Stimulated activated CD8-positive, alpha-beta memory T cell treated with anti-CD3 and anti-CD28 coated beads, Interleukin-12 subunit alpha, Interleukin-12 subunit beta, amount 100 ng/mL, for 1 hour (primary cell): ENCODE results near the gene CHN1.

Experiments used
- DNase-seq: peaks from one replicate; pipeline ENCODE4 v3.0.0-alpha.2; 2020; ENCODE audit warnings: low read depth

CHN1 gene

DNA sequence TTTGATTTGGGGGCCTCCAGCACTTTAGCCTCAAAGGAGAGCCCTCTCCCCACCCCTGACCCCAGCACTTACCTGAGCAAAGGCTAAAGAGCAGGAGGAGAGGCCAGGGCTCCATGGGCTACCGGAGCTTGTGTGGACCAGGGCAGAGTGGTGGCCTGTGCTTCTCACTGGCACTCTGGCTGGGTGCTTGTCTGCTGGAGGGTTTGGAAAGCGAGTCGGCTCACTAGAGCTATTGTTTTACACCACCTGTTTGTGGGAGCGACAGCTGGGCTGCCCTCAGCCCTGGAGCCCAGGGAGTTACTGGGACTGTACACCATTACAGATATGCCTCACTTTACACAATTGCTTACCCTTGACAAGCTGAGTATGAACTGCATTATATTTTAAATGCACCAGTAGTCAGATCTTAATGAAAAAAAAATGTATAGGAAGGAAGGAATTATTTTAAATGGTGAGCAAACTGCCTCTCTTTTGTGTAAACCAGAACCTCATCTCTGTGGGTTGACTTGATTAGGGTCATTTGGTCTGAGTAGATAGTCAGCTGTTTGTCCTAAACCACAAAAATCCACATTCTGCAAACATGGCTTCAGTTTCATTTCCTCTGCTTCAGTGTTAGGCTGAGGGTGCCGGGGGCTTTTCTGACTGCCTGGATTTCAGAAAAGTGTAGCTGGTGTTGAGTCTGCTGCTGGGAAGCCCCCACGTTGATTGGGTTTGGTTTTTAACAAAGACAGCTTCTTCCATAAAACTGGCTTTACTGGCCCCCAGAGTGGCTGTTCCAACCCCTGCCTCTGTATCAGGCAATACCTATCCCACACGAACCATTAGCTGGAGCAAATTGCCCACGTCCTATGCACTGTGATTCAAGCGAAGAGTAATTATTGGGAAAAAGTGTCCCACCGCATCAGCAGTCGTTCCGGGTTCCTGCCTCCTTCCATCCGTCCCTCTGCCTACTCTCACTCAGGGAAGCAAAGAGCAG, 240.6 kb downstream of the CHN1 start, which contains the start of gene CHRNA1:
Gene CHRNA1, minus strand, starts transcription at position 193 of the 976 bp plus-strand sequence. Its CDS starts 78 bp downstream, at position 115.
- no peak for DNase-seq

DNA sequence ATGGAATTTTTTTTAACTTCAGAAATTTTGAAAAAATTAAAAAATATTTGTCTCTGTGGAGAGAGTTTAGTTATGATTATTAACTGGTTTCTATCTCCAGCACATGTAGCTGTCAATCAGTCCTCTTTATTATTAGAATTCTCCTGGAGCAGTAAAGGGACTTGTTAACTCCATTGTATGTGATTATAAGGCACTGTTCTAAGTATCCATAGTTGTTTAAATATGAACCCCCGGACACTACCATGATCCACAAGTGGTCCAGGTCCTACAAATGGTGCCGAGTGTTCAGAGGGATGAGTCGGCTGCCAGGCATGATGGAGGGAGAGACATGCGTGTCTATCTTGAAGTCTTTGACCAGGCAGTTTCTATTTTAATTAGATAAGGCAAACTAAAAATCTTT, 241.4 kb downstream of the CHN1 start:
- DNase-seq: no peak

DNA sequence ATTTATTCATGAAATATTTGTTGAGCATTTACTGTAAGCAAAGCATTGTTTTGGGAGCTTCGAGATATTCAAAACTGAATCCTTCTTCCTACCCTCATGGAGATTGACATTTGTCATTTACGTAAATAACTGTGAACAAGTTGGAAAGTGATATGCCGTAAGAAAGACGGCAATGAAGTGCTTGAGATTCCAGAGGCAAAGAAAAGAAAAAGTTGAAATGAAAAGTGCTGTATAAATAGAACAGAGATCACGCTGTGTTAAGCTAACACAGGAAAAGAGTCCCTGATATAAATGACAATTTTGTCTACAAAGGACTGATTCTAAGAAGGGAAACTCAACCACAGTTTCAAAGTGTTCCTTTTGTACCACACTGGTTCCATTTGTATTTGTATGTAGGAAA, 242.7 kb downstream of the CHN1 start:
- no peak for DNase-seq

DNA sequence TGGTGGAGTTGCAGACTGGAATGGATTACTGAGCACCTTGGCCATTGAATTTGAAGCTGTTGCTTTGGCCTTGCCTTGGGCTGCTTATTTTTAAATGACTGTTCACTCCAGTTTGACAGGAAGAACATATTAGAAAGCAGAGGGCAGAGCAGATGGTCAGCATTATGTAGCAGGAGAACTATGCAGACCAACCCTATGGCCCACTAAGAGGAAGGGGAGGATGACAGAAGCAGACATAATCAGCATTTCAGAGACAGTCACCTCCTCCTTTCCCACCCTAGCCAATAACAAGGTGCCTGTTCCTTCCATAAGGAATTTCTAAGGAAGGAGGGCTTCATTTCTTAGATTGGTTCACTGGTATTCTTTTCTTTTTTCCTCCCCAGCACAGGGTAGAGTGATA, 243.3 kb downstream of the CHN1 start:
- DNase-seq: no peak

DNA sequence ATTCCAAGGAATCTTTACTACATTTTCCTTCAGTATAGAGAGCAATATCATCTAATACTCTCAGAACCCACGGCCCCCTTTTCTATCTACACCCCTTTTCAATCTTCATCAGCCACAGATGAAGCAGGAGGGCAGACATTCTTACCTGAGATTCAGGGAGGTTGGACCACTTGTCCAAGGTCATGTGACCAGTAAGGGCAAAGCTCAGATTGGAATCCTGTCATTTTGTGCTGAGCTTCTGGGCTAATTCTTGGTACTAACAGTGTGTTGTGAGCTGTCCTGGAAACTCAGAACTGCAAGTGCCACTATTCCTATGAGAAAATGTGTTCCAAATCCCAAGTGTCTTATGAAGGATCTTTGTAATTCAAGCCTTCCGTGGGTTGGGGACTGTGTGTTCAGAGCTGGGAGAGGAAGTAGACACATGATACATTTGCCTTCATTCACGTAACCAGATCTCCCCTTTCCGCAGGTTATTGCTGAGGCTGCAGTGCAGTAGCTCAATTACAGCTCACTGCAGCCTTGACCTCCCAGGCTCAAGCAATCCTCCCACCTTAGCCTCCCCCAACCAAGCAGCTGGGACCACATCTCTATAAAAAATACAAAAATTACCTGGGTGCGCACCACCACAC, 244.2 kb downstream of the CHN1 start:
- DNase-seq: no peak

DNA sequence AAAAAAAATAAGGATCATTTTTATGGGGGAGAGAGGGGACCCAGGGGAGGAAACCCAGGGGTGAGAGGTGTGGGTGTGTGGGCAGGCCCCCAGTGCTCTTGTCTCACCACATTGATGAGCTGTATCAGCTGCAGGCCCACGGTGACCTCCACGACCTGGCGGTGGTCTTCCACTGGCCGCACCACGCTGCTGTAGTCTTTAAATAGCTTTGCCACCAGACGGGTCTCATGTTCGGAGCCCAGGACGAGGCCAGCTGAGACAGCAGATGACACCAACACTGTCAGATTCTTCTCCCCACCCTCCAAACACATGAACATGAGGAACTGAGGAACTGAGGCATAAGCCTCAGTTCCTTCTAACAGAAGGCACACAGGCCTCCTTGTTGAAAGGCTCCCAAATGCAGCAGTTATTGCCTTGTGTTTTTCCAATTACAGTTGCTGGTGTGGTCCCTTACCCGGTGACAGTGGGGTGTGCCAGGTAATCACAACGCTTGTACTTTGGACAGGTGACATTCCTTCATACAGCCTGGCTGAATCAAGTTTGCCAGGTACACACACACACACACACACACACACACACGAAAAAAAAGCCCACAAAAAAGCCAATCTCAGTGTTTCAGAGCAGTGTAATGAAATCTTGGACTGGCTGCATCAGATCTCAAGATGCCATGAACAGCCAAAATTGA, 245.7 kb downstream of the CHN1 start:
- DNase-seq: no peak

DNA sequence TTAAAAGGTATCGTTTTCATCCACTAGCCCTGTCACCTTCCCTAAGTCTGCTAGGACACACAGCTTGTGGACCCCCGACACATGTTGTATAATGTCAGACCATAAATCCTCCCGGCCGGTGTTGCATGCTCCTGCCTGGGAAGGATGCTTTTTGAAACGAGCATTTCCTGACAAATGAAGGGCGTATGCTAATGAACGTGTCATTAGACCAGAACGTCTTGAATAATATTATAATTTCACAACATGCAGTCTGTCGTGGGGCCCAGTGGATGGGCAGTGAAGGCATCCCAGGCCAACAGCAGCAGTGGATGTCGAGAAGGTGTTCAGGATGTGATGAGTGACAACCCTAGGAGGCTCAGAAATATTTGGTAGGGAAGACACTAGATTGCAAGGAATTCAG, 248.4 kb downstream of the CHN1 start:
- no peak for DNase-seq

DNA sequence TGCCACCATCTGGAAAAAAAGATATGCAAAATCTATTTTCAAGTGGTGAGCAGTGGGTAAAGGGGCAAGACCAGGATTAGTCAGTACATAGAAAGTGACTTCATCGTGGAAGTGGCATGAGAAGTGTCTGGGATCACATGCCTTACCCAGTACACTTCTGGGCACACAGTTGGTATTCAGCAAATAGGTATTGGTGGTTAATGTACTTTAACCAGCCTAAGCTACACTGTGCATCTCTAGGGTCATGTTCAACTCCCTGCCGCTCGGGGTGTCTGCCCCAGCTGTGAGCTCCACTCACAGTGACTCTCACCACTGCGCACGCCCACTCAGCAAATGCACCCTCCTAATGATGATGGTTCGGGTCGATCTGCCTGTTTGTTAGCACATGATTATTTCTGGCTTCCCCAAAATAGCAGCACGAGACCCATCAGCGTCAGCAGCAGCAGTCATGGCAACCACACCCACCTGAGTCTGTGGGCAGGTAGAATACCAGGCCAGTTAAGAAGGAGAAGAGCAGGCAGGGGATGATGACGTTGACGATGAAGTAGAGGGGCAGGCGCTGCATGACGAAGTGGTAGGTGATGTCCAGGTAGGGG, 252.0 kb downstream of the CHN1 start:
- no peak for DNase-seq

DNA sequence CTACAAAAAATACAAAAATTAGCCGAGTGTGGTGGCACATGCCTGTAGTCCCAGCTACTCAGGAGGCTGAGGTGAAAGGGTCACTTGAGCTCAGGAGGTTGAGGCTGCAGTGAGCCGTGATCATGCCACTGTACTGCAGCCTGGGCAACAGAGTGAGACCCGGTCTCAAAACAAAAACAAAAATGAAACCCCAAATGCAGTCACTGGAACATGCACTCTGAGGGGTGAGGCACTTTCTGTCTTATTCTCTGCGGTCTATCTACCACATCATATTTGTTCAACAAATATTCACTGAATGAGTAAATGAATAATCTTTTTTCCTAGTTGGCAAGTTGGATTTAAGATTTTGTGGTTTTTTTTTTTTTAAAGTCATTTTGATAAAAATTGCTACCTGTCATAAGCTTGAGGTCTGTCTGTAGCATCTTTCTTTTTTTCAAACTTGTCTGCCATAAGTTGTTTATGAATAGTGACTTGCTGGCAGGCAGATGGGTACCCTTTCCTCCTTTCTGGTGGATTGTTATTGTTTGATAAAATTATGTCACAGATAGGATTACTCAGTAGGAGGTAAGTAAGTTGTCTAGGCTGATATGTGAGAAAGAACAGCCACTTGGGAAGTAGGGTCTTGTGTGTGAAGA, 252.7 kb downstream of the CHN1 start:
- DNase-seq: no peak

DNA sequence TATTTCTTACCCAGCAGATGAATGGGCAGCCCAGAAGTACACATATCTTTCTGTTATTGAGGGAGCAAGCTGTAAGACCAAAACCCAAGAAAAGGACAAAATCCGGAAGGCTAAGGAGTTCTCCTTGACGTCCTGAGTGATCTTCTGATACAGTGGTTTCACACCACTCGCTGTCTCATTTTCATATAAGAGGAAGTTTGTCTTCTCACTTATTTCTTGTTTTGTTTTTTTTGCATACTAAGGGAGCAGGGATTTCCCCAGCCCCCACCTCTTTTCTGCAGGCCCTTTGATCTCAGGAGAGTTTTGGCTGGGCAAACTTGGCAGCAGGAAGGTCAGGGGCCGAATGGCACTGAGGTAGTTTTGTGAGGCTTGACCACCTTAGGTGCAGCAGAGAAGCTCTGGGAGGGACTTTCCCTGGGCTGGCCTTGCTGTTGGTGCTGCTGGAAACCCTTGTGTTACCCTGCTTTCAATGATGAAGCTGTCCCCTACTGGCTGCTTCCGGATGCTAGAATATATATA, 254.2 kb downstream of the CHN1 start:
- no peak for DNase-seq

DNA sequence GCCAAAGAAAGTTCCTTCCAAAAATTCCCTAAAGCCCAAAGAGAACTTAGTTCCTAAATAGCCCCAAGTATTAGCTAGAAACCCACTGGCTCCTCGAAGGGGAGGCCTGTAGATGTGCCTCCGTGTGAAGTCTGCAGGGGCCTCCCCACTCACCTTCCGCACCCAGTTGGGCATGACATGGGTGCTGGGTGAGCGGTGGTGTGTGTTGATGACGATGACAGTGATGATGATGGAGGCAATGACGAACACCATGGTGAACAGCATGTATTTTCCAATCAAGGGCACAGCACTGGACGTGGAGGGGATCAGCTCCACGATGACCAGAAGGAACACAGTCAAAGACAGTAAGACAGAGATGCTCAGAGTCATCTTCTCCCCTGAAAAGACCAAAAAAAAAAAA, 255.4 kb downstream of the CHN1 start:
- DNase-seq: no peak

DNA sequence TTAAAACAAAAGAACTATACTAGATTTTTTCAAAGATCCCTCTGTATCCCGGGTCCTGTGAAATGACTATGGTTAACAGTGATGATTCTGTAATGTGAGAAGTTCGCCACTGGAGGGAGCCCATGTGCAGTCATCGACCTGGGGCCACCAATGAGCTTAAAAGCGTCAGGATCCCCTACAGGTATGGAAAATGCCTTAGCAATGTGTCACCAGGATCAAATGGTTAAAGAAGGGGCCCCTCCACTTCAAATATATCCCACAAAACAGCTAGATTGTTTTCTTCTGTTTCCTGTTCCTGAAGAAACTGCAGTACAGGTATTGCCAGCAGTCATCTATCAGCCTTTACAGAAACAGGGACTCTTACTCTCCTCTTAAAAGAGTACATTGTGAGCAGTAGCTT, 256.2 kb downstream of the CHN1 start:
- peak; percentile 66 for DNase-seq
